Testis (tissue), 2 donors: ENCODE data around the gene MYEOV.

Experiments used
- CTCF ChIP-seq, 3 experiments: fragments of 450-650 bp in 2 of 3; fragments of 200-600 bp in 1 of 3; sonication (generic) in 1 of 3; IDR thresholded peaks; one replicate each; pipeline ENCODE4 v1.5.1; 2016 to 2019; ENCODE audit warnings: antibody characterized with exemption in 3 of 3, mild to moderate bottlenecking in 2 of 3, moderate library complexity in 1 of 3
- POLR2A ChIP-seq: fragments of 450-650 bp; IDR thresholded peaks from one replicate; pipeline ENCODE4 v1.6.1; 2017; ENCODE audit warnings: antibody characterized with exemption, mild to moderate bottlenecking, moderate library complexity

DNA sequence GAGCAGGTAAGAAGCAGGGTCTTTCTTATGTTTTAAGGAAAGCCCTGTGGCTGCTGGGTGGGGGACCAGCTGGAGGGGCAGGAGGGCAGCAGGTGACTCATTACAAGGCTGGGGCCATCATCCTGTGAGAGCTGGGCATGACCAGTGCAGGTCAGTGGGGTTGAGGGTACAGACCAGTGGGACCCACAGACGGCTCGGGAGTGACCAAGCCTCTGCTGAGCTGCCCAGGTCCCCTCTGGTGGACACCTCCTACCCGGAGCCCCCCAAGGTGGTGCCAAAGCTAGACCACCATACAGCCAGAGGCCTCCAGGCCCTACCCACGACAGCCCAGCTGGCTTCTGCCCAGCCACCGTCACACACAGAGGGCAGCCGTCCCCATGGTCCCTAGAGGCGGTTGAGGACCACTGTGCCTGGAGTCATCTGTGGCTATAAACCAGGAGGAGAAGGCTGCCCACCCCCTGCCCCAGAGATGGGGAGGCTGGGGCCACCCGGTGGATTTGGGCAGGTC lies 670 bp downstream of the MYEOV start:
- TF ChIP-seq CTCF (IDR thresholded peaks at IDR 0.05), result no peak
- no peak for TF ChIP-seq POLR2A
